Fibroblast of skin of right quadriceps (primary cell): Measurements from ENCODE around the gene ZFAND3.
A peak's percentile ranks its signal among the peaks of the same experiment; 100 is the strongest.

Experiments used
- DNase-seq: peaks from one replicate; pipeline ENCODE4 v3.0.0-alpha.2; 2013

The ZFAND3 gene

GRCh38 chr6:38056361-38056760, 236.8 kb downstream of the ZFAND3 start:
- DNase-seq: no peak

GRCh38 chr6:38057994-38058393, 238.5 kb downstream of the ZFAND3 start:
- DNase-seq: peak; percentile 62

- DNase-seq: no peak
Measured at GRCh38 chr6:38062066-38062465, 242.5 kb downstream of the ZFAND3 start.

- no peak for DNase-seq
Measured at GRCh38 chr6:38063973-38064372, 244.4 kb downstream of the ZFAND3 start.

GRCh38 chr6:38064431-38064830, 244.9 kb downstream of the ZFAND3 start:
- DNase-seq: peak; percentile 6

GRCh38 chr6:38065734-38066305, 246.3 kb downstream of the ZFAND3 start:
- no peak for DNase-seq

GRCh38 chr6:38067263-38067980, 247.9 kb downstream of the ZFAND3 start:
- DNase-seq: no peak

- DNase-seq: no peak
Measured at GRCh38 chr6:38068854-38069590, 249.5 kb downstream of the ZFAND3 start.

- no peak for DNase-seq
Measured at GRCh38 chr6:38077488-38078030, 258.0 kb downstream of the ZFAND3 start.

GRCh38 chr6:38078671-38079070, 259.1 kb downstream of the ZFAND3 start:
- no peak for DNase-seq

GRCh38 chr6:38079107-38079506, 259.6 kb downstream of the ZFAND3 start:
- no peak for DNase-seq

- no peak for DNase-seq
Measured at GRCh38 chr6:38079537-38079936, 260.0 kb downstream of the ZFAND3 start.

- DNase-seq: peak; percentile 32
Measured at GRCh38 chr6:38080360-38080759, 260.8 kb downstream of the ZFAND3 start.

GRCh38 chr6:38080889-38081288, 261.4 kb downstream of the ZFAND3 start:
- peak; percentile 42 for DNase-seq

GRCh38 chr6:38085031-38085430, 265.5 kb downstream of the ZFAND3 start:
- no peak for DNase-seq

GRCh38 chr6:38086346-38086745, 266.8 kb downstream of the ZFAND3 start:
- DNase-seq: no peak

GRCh38 chr6:38088010-38088409, 268.5 kb downstream of the ZFAND3 start:
- no peak for DNase-seq

GRCh38 chr6:38088829-38089228, 269.3 kb downstream of the ZFAND3 start:
- no peak for DNase-seq

- no peak for DNase-seq
Measured at GRCh38 chr6:38091613-38092012, 272.1 kb downstream of the ZFAND3 start.

- no peak for DNase-seq
Measured at GRCh38 chr6:38092465-38092864, 272.9 kb downstream of the ZFAND3 start.

GRCh38 chr6:38092964-38093363, 273.4 kb downstream of the ZFAND3 start:
- DNase-seq: no peak

GRCh38 chr6:38095054-38095453, 275.5 kb downstream of the ZFAND3 start:
- peak; percentile 70 for DNase-seq

- no peak for DNase-seq
Measured at GRCh38 chr6:38099221-38099620, 279.7 kb downstream of the ZFAND3 start.

- DNase-seq: no peak
Measured at GRCh38 chr6:38100380-38100779, 280.9 kb downstream of the ZFAND3 start.
